Lower lobe of right lung (tissue), 2 donors: ENCODE measurements around the gene GUK1. TPM values are rescaled to one million over a fixed set of nuclear protein-coding genes. Genes with fewer than 3 reads are reported as not detected.

ENCODE experiments used
- ATAC-seq, 2 donors: fragments of 200-7000 bp; cut with Tn5 transposase; one replicate each; pipeline ENCODE4 v1.9.1; 2020 to 2022; ENCODE audit warnings: mild to moderate bottlenecking in 2 of 2, moderate library complexity in 2 of 2
- DNase-seq: peaks from one replicate; pipeline ENCODE4 v3.0.0-alpha.2; 2020
- H3K27ac ChIP-seq: fragments of 200-600 bp; one replicate; pipeline ENCODE4 v1.8.0; 2022
- H3K27me3 ChIP-seq: fragments of 200-600 bp; one replicate; pipeline ENCODE4 v1.8.0; 2022; ENCODE audit warnings: low read depth
- H3K36me3 ChIP-seq: fragments of 200-600 bp; one replicate; pipeline ENCODE4 v1.8.0; 2022; ENCODE audit warnings: mild to moderate bottlenecking
- H3K4me1 ChIP-seq: fragments of 200-600 bp; one replicate; pipeline ENCODE4 v1.8.0; 2022
- H3K4me3 ChIP-seq: fragments of 200-600 bp; one replicate; pipeline ENCODE4 v1.8.0; 2022; ENCODE audit warnings: mild to moderate bottlenecking
- H3K9me3 ChIP-seq: fragments of 200-600 bp; one replicate; pipeline ENCODE4 v1.8.0; 2022
- intact Hi-C: fragments of 100-400 bp; cut with DNase I; formaldehyde crosslinking; loops from one replicate; pipeline ENCODE4 v1.11.0; 2022
- microRNA-seq: library from miRNA; unstranded; fragments of <30 nt; microRNA quantifications from one replicate; pipeline ENCODE4 v1.2.0, GENCODE V29; 2020; ENCODE audit warnings: borderline number of aligned reads
- total RNA-seq: library from RNA; stranded (reverse); fragmentation: NEBNext Ultra II Directional; extraction: Animal tissue kit (Norgen Biotek cat#: 25700); gene quantifications from one replicate; pipeline ENCODE4 v1.2.1, GENCODE V29; 2021
- TF ChIP-seq, protein P1 (sequence below): fragments of 200-600 bp; IDR thresholded peaks from one replicate; pipeline ENCODE4 v1.8.0; 2022; ENCODE audit warnings: antibody characterized with exemption, mild to moderate bottlenecking
- donor health status: DM: no; HTN: yes; CAD: no; lungs with severe emphysema.

The GUK1 gene
- total RNA-seq, 1 donor from 2014 or later, result 192 TPM

GRCh38 chr1:228197555-228198147 lies 57.6 kb downstream of the GUK1 start:
- Histone ChIP-seq H3K27me3 (no peaks in the 10 kb centered on the region), H3K36me3 (no peaks in the 10 kb centered on the region), H3K9me3 (peaks cover 13% of the 10 kb centered on the region), H3K27ac (no peak overlapping the region), H3K4me3 (no peak overlapping the region), H3K4me1 (no peaks in the 10 kb centered on the region)
- intact Hi-C loops, result no loop called here
- ATAC-seq (no peak), DNase-seq (no peak)
- TF ChIP-seq, protein P1, sequence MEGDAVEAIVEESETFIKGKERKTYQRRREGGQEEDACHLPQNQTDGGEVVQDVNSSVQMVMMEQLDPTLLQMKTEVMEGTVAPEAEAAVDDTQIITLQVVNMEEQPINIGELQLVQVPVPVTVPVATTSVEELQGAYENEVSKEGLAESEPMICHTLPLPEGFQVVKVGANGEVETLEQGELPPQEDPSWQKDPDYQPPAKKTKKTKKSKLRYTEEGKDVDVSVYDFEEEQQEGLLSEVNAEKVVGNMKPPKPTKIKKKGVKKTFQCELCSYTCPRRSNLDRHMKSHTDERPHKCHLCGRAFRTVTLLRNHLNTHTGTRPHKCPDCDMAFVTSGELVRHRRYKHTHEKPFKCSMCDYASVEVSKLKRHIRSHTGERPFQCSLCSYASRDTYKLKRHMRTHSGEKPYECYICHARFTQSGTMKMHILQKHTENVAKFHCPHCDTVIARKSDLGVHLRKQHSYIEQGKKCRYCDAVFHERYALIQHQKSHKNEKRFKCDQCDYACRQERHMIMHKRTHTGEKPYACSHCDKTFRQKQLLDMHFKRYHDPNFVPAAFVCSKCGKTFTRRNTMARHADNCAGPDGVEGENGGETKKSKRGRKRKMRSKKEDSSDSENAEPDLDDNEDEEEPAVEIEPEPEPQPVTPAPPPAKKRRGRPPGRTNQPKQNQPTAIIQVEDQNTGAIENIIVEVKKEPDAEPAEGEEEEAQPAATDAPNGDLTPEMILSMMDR, result no peak

Small RNAs within 50 kb of the gene (microRNA-seq; reads per million reads assigned to microRNA genes)
- 4.0 reads per million for gene MIR3620

Other genes starting within 250 kb of the GUK1 start
- 7.0 TPM for gene WNT9A, start 192.3 kb upstream of the GUK1 start, total RNA-seq
- gene WNT3A, start 133.3 kb upstream of the GUK1 start, total RNA-seq, result 6.0 TPM
- 368 TPM for gene ARF1, start 57.6 kb upstream of the GUK1 start, total RNA-seq
- 12.4 TPM for gene C1orf35, start 37.0 kb upstream of the GUK1 start, total RNA-seq
- 43.6 TPM for gene MRPL55, start 31.0 kb upstream of the GUK1 start, total RNA-seq
- 6.0 TPM for gene GJC2, start 9.7 kb downstream of the GUK1 start, total RNA-seq
- gene IBA57, start 25.5 kb downstream of the GUK1 start, total RNA-seq, result 10.7 TPM
- 35.6 TPM for gene OBSCN, start 67.8 kb downstream of the GUK1 start, total RNA-seq